ENCODE measurements around the gene ARPC1B.

- no peak for TF ChIP-seq POLR2AphosphoS5 (IDR thresholded peaks at IDR 0.05; ENCODE audit: low read depth, low read length)
- TF ChIP-seq TAF1 (IDR thresholded peaks at IDR 0.05; ENCODE audit: low read depth, low read length) = no peak
- TF ChIP-seq POLR2A (IDR thresholded peaks at IDR 0.05; ENCODE audit: low read depth, low read length) = 0 out of 2 replicates have a peak, but pooled peaks have one; percentile 33
- TF ChIP-seq PAX5 (IDR thresholded peaks at IDR 0.05; ENCODE audit: insufficient read depth, low read length, severe bottlenecking) = no peak
Observed at GRCh38 chr7:99398891-99399445, 24.4 kb downstream of the ARPC1B start.

Data from GM12891 (cell line).